Breast epithelium (tissue), 3 donors: Measurements from ENCODE around the gene SNX27.

Experiments used
- CTCF ChIP-seq, 3 donors: fragments of 450-650 bp; IDR thresholded peaks; one replicate each; pipeline ENCODE4 v1.5.1; 2016 to 2017; ENCODE audit warnings: antibody characterized with exemption in 3 of 3, mild to moderate bottlenecking in 3 of 3, moderate library complexity in 3 of 3
- POLR2AphosphoS5 ChIP-seq, 3 donors: sonication (generic); formaldehyde crosslinking; IDR thresholded peaks; one replicate each; pipeline ENCODE4 v1.6.1; 2017; ENCODE audit warnings: antibody characterized with exemption in 3 of 3

DNA sequence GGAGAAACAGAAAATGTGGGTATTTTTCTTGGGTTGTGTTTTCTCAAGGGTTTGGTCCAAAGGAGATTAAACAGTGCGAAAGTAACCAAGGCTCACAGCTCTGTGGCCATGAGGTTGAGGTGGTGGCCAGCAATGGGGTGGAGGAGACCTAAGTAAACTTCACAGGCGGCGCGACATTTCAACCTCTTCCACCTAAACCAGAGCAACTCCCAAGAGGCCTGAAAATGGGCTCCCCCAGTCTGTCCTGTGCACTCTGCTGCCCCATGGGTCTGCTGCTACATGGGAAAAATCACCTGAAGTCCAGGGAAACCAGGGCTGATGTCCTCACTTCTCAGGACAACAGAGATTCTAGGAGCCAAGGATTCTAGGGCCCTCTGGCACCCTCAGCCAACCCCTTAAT lies 92.4 kb downstream of the SNX27 start:
- TF ChIP-seq CTCF (IDR thresholded peaks at IDR 0.05) = no peak
- no peak for TF ChIP-seq POLR2AphosphoS5 (IDR thresholded peaks at IDR 0.05)
